ENCODE data around the gene HPSE2.
A peak's percentile ranks its signal among the peaks of the same experiment; 100 is the strongest.

The HPSE2 gene

DNA sequence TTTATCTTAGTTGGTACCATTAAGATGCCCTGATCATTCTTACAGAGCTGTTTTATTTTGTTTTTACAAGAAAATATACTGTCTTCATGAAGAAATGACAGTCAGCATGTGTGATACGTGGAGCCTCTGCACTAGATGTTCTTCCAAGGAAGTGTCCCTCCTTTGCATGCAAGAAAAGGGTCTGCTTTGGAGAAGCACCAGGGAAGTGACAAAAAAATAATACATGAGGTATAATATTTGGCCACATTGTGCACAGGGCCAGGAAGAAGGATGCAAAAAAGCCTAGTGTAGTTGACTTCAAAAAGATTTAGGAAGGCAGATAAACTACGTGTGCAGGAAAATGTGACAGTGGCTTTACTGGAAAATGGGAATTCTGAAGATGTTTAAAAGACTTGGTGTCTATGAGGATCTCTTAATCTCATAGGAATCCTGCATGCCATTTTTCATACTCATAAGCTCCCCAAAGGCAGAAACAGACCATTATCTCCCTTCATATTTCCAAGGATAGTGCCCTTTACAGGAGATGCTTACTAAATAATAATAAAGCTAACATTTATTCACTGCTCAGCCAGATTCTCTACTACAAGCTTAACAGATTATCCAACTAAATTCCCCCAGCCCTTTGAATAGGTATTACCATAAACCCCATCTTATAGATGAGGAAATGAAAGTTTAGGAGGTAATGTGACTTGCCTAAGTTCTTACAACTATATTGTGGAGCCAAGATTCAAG, 284.2 kb downstream of the HPSE2 start:
- no peak for TF ChIP-seq POLR2A (IDR thresholded peaks at IDR 0.05; ENCODE audit: low read length)
- TF ChIP-seq GATA1 (IDR thresholded peaks at IDR 0.05; ENCODE audit: low read depth, low read length): no peak

DNA sequence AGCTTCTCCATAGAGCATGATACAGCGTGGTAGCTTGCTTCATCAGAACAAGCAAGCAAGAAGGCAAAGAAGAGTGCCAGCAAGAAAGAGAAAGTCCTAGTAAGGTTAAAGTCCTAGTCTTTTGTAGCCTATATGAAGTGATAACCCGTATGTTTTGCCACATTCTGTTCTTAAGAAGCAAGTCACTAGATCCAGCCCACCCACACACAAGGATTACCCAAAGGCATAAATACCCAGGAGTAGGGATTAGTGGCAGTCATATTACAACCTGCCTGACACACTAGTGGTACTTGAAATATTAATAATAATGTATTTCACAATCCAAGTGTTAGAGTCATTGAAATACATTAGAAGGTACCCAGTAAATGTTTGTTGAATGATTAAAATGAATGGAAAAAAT, 285.5 kb downstream of the HPSE2 start:
- no peak for TF ChIP-seq GATA1 (IDR thresholded peaks at IDR 0.05; ENCODE audit: low read depth, low read length)
- no peak for TF ChIP-seq POLR2A (IDR thresholded peaks at IDR 0.05; ENCODE audit: low read length)
- no peak for DNase-seq

More for the DNA sequence above, 284.2 kb downstream of the HPSE2 start:
- DNase-seq: no peak

DNA sequence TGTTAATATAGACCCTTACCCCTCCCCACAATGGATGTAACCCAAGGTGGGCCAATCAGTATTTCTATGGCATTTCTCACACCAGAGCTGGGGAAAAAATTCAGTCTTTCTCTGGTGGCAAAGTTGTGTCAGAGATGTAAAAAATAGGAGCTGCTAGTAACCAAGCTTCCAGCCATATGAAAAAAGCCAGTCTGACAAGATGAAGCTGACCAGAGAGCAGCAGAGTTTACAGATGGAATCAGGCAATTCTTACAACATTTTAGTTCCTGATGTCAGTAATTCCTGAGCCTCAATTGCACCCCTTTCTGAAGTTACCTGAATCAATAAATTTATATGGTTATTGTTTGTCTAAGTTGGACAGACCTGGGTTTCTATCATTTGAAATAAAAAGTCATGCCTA, 286.3 kb downstream of the HPSE2 start:
- TF ChIP-seq GATA1 (IDR thresholded peaks at IDR 0.05; ENCODE audit: low read depth, low read length) (no peak), POLR2A (IDR thresholded peaks at IDR 0.05; ENCODE audit: low read length) (no peak)

DNA sequence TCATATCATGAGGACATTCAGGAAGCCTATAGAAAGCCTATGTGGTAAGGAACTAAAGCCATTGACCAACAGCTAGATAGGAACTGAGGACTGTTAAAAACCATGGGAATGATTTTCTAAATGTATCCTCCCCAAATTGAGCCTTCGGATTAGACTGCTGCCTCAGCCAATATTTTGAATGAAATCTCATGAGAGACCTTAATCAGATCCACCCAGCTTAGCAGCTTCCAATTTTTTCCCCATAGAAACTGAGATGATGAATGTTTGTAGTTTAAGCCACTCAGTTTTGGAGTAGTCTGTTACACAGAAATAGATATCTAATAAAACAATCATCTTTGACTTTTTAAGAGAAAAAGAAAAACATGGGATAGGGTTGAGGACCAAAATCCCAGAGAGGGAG, 292.0 kb downstream of the HPSE2 start:
- no peak for DNase-seq
- TF ChIP-seq GATA1 (IDR thresholded peaks at IDR 0.05; ENCODE audit: low read depth, low read length) (no peak), POLR2A (IDR thresholded peaks at IDR 0.05; ENCODE audit: low read length) (no peak)

More for the DNA sequence above, 286.3 kb downstream of the HPSE2 start:
- DNase-seq: no peak

DNA sequence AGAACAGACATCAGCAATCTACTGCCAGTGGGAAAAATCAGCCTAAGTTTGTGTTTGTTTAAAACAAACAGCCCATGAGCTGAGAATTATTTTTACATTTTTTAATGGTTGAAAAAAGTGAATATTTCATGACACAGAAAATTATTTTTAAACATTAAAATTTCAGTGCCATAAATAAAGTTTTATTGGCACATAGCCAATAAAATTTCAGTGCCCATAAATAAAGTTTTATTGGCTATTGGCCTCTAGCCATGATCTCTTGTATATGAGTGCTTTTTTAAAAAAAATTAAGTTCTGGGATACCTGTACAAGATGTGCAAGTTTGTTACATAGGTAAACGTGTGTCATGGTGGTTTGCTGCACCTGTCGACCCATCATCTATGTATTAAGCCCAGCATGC, 305.9 kb downstream of the HPSE2 start:
- no peak for DNase-seq

DNA sequence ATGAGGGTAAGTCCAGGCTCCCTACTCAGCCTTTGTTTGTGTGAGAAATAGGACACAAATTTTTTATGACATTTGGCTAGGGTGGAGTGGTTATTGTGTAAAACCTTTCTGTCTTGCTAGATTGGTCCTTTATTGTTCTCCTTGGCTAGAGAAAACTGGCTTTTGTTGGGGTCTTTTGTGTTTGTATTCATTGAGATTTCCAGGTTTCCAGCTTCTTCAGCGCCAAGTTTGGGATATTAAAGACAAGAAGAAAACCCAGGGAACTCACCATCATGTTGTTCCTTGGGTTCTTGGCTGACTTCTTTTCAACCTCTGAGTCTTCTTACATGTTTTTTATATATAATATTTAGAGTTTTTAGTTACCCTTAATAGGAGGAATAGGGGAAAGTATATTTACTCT, 310.0 kb downstream of the HPSE2 start:
- TF ChIP-seq POLR2A (IDR thresholded peaks at IDR 0.05; ENCODE audit: low read length) (no peak), GATA1 (IDR thresholded peaks at IDR 0.05; ENCODE audit: low read depth, low read length) (no peak)
- DNase-seq: no peak

More for the DNA sequence above, 305.9 kb downstream of the HPSE2 start:
- TF ChIP-seq GATA1 (IDR thresholded peaks at IDR 0.05; ENCODE audit: low read depth, low read length) (no peak), POLR2A (IDR thresholded peaks at IDR 0.05; ENCODE audit: low read length) (no peak)

DNA sequence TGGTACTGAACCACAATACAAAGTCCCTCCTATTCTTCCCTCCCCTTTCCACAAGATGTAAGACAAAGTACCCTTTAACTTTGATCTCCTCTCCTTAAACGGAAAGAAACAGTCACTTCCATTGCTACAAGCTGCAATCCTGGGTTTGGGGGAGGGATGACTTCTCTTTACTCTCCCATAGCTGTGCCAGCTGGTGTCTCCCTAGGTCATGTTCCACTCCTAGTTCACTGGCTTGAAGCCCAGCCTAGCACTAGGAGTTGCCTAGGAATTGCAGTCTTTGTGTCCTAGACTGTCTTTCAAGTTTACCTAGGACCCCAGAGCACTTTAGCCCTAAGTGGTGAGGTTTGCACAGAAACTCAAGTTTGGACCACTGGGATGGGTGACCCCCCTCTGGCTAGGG, 311.1 kb downstream of the HPSE2 start:
- DNase-seq: no peak
- no peak for TF ChIP-seq GATA1 (IDR thresholded peaks at IDR 0.05; ENCODE audit: low read depth, low read length)
- no peak for TF ChIP-seq POLR2A (IDR thresholded peaks at IDR 0.05; ENCODE audit: low read length)

DNA sequence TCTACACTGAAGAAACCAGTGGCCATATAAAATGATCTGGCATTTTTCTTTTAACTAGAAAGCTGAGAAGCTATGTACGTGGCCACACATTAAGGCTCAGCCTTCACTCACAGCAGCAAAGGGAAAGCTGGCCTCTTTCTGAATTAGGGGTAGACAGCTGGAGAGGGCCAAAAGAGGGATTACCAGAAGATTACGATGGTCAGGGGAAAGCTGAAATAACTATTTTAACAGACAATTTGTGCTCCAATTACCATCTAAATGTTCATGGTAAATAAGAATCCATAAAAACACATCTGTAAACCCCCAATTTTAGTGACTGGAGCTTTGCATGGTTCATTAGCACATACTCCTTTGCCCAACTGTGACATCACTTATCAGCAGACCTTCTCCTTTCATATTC, 314.3 kb downstream of the HPSE2 start:
- no peak for TF ChIP-seq POLR2A (IDR thresholded peaks at IDR 0.05; ENCODE audit: low read length)
- no peak for TF ChIP-seq GATA1 (IDR thresholded peaks at IDR 0.05; ENCODE audit: low read depth, low read length)
- DNase-seq: no peak

DNA sequence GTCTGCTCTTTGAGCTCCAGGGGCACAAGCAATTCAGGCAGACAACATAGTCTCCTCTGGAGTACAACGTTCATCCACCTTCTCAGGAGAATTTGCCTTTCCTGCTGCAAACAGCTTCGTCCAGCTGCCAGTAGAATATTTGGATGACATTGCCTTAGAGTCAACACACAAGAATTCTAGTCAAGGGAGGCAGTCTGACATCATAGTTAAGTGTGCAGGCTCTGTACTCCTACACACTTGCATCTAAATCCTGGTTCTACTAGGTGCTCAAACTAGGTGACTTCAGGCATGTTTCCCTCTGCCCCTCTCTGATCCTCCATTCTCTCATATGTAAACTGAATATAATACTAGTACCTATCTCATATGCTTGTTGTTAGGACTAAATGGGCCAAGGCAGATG, 314.8 kb downstream of the HPSE2 start:
- no peak for TF ChIP-seq GATA1 (IDR thresholded peaks at IDR 0.05; ENCODE audit: low read depth, low read length)
- TF ChIP-seq POLR2A (IDR thresholded peaks at IDR 0.05; ENCODE audit: low read length): no peak
- no peak for DNase-seq

DNA sequence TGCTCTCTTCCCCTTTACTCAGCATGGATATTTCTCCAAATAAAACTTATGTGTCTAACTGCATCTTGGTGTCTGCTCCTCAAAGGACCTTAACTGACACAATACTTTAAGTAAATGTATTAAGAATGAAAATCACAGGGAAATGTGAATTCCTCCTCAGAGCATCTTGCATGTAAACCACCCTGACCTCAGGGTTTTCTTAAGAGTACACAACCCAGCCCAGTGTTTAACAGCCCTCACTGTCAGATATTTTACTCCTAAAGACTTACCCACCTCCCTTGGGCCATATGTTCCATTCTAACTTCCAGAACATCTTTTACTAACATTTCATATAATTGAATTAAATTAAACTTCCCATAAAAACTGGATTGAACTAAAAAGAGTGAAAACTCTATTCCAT, 315.3 kb downstream of the HPSE2 start:
- no peak for TF ChIP-seq POLR2A (IDR thresholded peaks at IDR 0.05; ENCODE audit: low read length)
- TF ChIP-seq GATA1 (IDR thresholded peaks at IDR 0.05; ENCODE audit: low read depth, low read length): no peak
- DNase-seq: no peak

DNA sequence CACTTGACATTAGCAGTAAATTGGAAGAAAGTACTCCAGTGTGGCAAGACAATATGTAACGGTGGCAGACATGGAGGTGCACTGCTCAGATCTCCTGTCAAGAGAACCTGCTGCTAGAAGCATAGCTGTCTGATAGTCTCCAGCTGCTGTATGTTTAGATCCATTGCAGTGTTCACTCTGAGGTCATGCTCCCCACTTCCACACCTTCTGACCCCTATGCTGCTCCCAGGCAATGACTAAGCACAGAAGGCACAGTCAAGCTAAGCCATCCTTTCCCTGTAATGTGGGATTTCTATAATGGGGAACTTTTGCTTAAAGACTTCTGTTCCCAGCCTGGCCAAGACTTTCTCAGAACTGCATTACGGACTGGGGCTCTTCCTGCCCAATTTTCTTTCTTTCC, 315.8 kb downstream of the HPSE2 start:
- DNase-seq: peak; percentile 42 to 65
- no peak for TF ChIP-seq POLR2A (IDR thresholded peaks at IDR 0.05; ENCODE audit: low read length)
- TF ChIP-seq GATA1 (IDR thresholded peaks at IDR 0.05; ENCODE audit: low read depth, low read length): no peak

DNA sequence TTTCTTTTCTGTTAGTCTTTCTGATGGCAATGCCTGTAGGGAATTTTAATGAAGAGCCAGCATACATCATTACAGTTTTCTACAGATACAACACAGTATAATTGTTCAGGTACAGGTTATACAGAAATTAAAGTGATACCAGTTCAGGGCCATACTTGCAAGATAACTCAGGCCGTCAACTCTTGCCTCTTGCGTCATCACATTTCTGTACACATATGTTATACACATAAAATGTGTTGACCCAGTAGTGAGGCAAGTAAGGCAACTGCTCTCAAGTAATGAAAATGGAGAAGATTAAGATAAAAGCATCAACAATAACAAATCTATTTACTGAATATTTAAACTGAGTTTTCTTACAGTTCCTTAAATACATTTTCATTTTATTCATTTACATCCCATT, 317.8 kb downstream of the HPSE2 start:
- TF ChIP-seq GATA1 (IDR thresholded peaks at IDR 0.05; ENCODE audit: low read depth, low read length): no peak
- TF ChIP-seq POLR2A (IDR thresholded peaks at IDR 0.05; ENCODE audit: low read length): no peak
- no peak for DNase-seq

DNA sequence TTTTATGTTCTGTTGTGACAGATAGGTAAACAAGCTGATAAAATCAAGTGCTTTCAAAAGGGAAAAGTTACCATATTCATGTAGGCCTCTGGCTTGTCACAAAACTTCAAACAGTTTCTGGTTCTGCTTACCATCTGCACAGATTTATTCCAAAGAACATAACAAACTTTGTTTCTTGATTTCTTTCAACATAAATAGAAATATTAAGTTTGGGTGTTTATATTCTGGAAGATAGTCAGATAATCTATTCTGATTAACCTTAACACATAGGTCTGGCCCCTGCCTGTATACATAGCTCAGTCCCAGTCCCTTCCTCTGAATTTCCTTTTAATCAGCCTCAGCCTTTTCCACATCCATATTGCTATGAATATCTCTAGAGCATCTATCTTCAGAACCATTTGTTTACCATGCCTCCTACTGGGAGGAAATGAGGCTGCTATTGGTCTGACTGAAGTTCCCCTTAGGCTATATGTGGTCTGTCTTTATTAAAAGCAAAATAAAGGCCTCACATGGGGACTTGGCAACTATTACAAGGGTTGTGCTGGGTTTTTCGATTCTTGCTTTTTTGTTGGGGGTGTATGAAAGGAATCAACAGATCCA, 319.0 kb downstream of the HPSE2 start:
- peak; percentile 49 to 52 for DNase-seq
- TF ChIP-seq POLR2A (IDR thresholded peaks at IDR 0.05; ENCODE audit: low read length): no peak
- no peak for TF ChIP-seq GATA1 (IDR thresholded peaks at IDR 0.05; ENCODE audit: low read depth, low read length)

DNA sequence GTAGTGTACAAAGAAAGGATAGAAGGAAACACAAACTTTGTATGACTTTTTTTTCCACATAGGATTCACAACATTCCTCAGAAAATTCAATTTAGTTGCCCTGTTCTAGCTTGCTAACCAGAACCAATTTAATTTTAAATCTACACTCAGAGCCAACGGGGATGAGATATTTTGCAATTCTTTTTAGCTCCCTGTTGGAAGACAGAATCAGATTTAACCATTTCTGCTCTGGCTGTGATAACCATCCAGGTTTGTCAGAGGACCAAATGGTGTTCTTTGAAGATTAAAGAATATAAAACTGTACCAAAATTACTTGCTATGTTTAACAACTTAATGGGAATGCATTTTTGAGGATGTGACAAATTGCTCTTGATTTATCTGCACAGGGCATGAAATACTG, 319.7 kb downstream of the HPSE2 start:
- no peak for DNase-seq
- no peak for TF ChIP-seq GATA1 (IDR thresholded peaks at IDR 0.05; ENCODE audit: low read depth, low read length)
- TF ChIP-seq POLR2A (IDR thresholded peaks at IDR 0.05; ENCODE audit: low read length): no peak

DNA sequence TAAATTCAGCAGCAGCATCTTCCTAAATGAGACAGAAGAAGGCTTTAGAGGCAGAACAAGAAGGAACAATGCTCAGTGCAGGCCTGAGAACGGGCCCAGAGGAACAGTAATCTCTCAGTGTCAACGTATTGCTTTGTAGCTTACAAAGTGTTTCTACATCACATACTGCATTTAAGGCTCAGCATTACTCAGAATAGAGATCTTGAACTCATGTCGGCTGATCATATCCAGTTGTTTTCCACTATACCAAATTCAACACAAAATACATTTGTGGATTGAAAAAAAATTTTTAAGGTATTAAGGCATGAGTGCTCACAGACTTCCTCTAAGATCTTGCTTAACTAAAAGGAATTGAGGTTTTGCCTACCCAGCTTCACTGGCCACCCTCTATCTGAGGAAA, 325.1 kb downstream of the HPSE2 start:
- no peak for DNase-seq

More for the DNA sequence above, 325.1 kb downstream of the HPSE2 start:
- TF ChIP-seq POLR2A (IDR thresholded peaks at IDR 0.05; ENCODE audit: low read length) (no peak), GATA1 (IDR thresholded peaks at IDR 0.05; ENCODE audit: low read depth, low read length) (no peak)
